Measurements from ENCODE around the gene XXYLT1. TPM values are rescaled to one million over a fixed set of nuclear protein-coding genes. Genes with fewer than 3 reads are reported as not detected.
A peak's percentile ranks its signal among the peaks of the same experiment; 100 is the strongest.

The XXYLT1 gene
- total RNA-seq, 1 donor from 2014 or later, result 13.6 TPM

GRCh38 chr3:195163719-195164572 is 107.0 kb downstream of the XXYLT1 start:
- H3K4me3 ChIP-seq (ENCODE audit: low read length in 3 of 3), result no peak overlapping the region
- peaks cover 8 to 39% (median 27%) of the 10 kb centered on the region in 3 donors for H3K4me1 ChIP-seq (ENCODE audit: control insufficient read depth in 3 of 3, insufficient read depth in 3 of 3, low read length in 3 of 3)
- no peaks in the 10 kb centered on the region for H3K27me3 ChIP-seq (ENCODE audit: control insufficient read depth in 3 of 3, insufficient read depth in 3 of 3, low read length in 3 of 3)
- H3K9me3 ChIP-seq (ENCODE audit: control insufficient read depth in 3 of 3, low read length in 3 of 3), result no peaks in the 10 kb centered on the region
- no peak overlapping the region for H3K27ac ChIP-seq (ENCODE audit: low read depth, low read length)
- H3K36me3 ChIP-seq (ENCODE audit: control insufficient read depth in 3 of 3, insufficient read depth in 3 of 3, low read length in 3 of 3), result no peaks in the 10 kb centered on the region
- no peak overlapping the region for H3K9ac ChIP-seq (ENCODE audit: low read depth in 1 of 3, low read length in 3 of 3)

- Histone ChIP-seq H3K36me3 (ENCODE audit: control insufficient read depth in 3 of 3, insufficient read depth in 3 of 3, low read length in 3 of 3) (no peaks in the 10 kb centered on the region), H3K4me1 (ENCODE audit: control insufficient read depth in 3 of 3, insufficient read depth in 3 of 3, low read length in 3 of 3) (peaks cover 8 to 39% (median 27%) of the 10 kb centered on the region in 3 donors), H3K9ac (ENCODE audit: low read depth in 1 of 3, low read length in 3 of 3) (no peak overlapping the region), H3K4me3 (ENCODE audit: low read length in 3 of 3) (no peak overlapping the region), H3K27me3 (ENCODE audit: control insufficient read depth in 3 of 3, insufficient read depth in 3 of 3, low read length in 3 of 3) (no peaks in the 10 kb centered on the region), H3K27ac (ENCODE audit: low read depth, low read length) (no peak overlapping the region), H3K9me3 (ENCODE audit: control insufficient read depth in 3 of 3, low read length in 3 of 3) (no peaks in the 10 kb centered on the region)
These were observed 108.1 kb downstream of the XXYLT1 start for GRCh38 chr3:195162816-195163215.

- H3K27ac ChIP-seq (ENCODE audit: low read depth, low read length), result peak overlapping the region; percentile 41
These were observed 108.8 kb downstream of the XXYLT1 start for GRCh38 chr3:195162033-195162669.

GRCh38 chr3:195160908-195161434 is 110.0 kb downstream of the XXYLT1 start:
- Histone ChIP-seq H3K4me1 (ENCODE audit: control insufficient read depth in 3 of 3, insufficient read depth in 3 of 3, low read length in 3 of 3) (peaks cover 15 to 47% (median 34%) of the 10 kb centered on the region in 3 donors), H3K9ac (ENCODE audit: low read depth in 1 of 3, low read length in 3 of 3) (no peak overlapping the region)

More at GRCh38 chr3:195162033-195162669, 108.8 kb downstream of the XXYLT1 start:
- no peak overlapping the region for H3K9ac ChIP-seq (ENCODE audit: low read depth in 1 of 3, low read length in 3 of 3)
- H3K4me1 ChIP-seq (ENCODE audit: control insufficient read depth in 3 of 3, insufficient read depth in 3 of 3, low read length in 3 of 3), result peaks cover 8 to 39% (median 27%) of the 10 kb centered on the region in 3 donors
- H3K27me3 ChIP-seq (ENCODE audit: control insufficient read depth in 3 of 3, insufficient read depth in 3 of 3, low read length in 3 of 3), result no peaks in the 10 kb centered on the region
- no peaks in the 10 kb centered on the region for H3K9me3 ChIP-seq (ENCODE audit: control insufficient read depth in 3 of 3, low read length in 3 of 3)
- no peak overlapping the region for H3K4me3 ChIP-seq (ENCODE audit: low read length in 3 of 3)
- H3K36me3 ChIP-seq (ENCODE audit: control insufficient read depth in 3 of 3, insufficient read depth in 3 of 3, low read length in 3 of 3), result no peaks in the 10 kb centered on the region

GRCh38 chr3:195160257-195160898 is 110.6 kb downstream of the XXYLT1 start:
- H3K27me3 ChIP-seq (ENCODE audit: control insufficient read depth in 3 of 3, insufficient read depth in 3 of 3, low read length in 3 of 3), result no peaks in the 10 kb centered on the region
- H3K9ac ChIP-seq (ENCODE audit: low read depth in 1 of 3, low read length in 3 of 3), result no peak overlapping the region
- no peaks in the 10 kb centered on the region for H3K36me3 ChIP-seq (ENCODE audit: control insufficient read depth in 3 of 3, insufficient read depth in 3 of 3, low read length in 3 of 3)
- no peak overlapping the region for H3K4me3 ChIP-seq (ENCODE audit: low read length in 3 of 3)
- no peaks in the 10 kb centered on the region for H3K9me3 ChIP-seq (ENCODE audit: control insufficient read depth in 3 of 3, low read length in 3 of 3)
- peak overlapping the region; percentile 66 for H3K27ac ChIP-seq (ENCODE audit: low read depth, low read length)
- peaks cover 20 to 52% (median 39%) of the 10 kb centered on the region in 3 donors for H3K4me1 ChIP-seq (ENCODE audit: control insufficient read depth in 3 of 3, insufficient read depth in 3 of 3, low read length in 3 of 3)

More at GRCh38 chr3:195160908-195161434, 110.0 kb downstream of the XXYLT1 start:
- Histone ChIP-seq H3K9me3 (ENCODE audit: control insufficient read depth in 3 of 3, low read length in 3 of 3) (no peaks in the 10 kb centered on the region), H3K27me3 (ENCODE audit: control insufficient read depth in 3 of 3, insufficient read depth in 3 of 3, low read length in 3 of 3) (no peaks in the 10 kb centered on the region), H3K27ac (ENCODE audit: low read depth, low read length) (peak overlapping the region; percentile 66), H3K4me3 (ENCODE audit: low read length in 3 of 3) (no peak overlapping the region), H3K36me3 (ENCODE audit: control insufficient read depth in 3 of 3, insufficient read depth in 3 of 3, low read length in 3 of 3) (no peaks in the 10 kb centered on the region)

GRCh38 chr3:195159814-195160165 is 111.2 kb downstream of the XXYLT1 start:
- Histone ChIP-seq H3K9ac (ENCODE audit: low read depth in 1 of 3, low read length in 3 of 3) (no peak overlapping the region), H3K4me1 (ENCODE audit: control insufficient read depth in 3 of 3, insufficient read depth in 3 of 3, low read length in 3 of 3) (peaks cover 26 to 57% (median 42%) of the 10 kb centered on the region in 3 donors), H3K4me3 (ENCODE audit: low read length in 3 of 3) (no peak overlapping the region), H3K36me3 (ENCODE audit: control insufficient read depth in 3 of 3, insufficient read depth in 3 of 3, low read length in 3 of 3) (no peaks in the 10 kb centered on the region), H3K27me3 (ENCODE audit: control insufficient read depth in 3 of 3, insufficient read depth in 3 of 3, low read length in 3 of 3) (no peaks in the 10 kb centered on the region), H3K27ac (ENCODE audit: low read depth, low read length) (peak overlapping the region; percentile 66), H3K9me3 (ENCODE audit: control insufficient read depth in 3 of 3, low read length in 3 of 3) (no peaks in the 10 kb centered on the region)

GRCh38 chr3:195159117-195159813 is 111.7 kb downstream of the XXYLT1 start:
- H3K27me3 ChIP-seq (ENCODE audit: control insufficient read depth in 3 of 3, insufficient read depth in 3 of 3, low read length in 3 of 3), result no peaks in the 10 kb centered on the region
- no peak overlapping the region for H3K9ac ChIP-seq (ENCODE audit: low read depth in 1 of 3, low read length in 3 of 3)
- peak overlapping the region; percentile 66 for H3K27ac ChIP-seq (ENCODE audit: low read depth, low read length)
- H3K36me3 ChIP-seq (ENCODE audit: control insufficient read depth in 3 of 3, insufficient read depth in 3 of 3, low read length in 3 of 3), result no peaks in the 10 kb centered on the region
- H3K4me1 ChIP-seq (ENCODE audit: control insufficient read depth in 3 of 3, insufficient read depth in 3 of 3, low read length in 3 of 3), result peaks cover 31 to 61% (median 45%) of the 10 kb centered on the region in 3 donors
- H3K4me3 ChIP-seq (ENCODE audit: low read length in 3 of 3), result no peak overlapping the region
- no peaks in the 10 kb centered on the region for H3K9me3 ChIP-seq (ENCODE audit: control insufficient read depth in 3 of 3, low read length in 3 of 3)

- peak overlapping the region; percentile 91 for H3K27ac ChIP-seq (ENCODE audit: low read depth, low read length)
- H3K36me3 ChIP-seq (ENCODE audit: control insufficient read depth in 3 of 3, insufficient read depth in 3 of 3, low read length in 3 of 3), result no peaks in the 10 kb centered on the region
- no peaks in the 10 kb centered on the region for H3K27me3 ChIP-seq (ENCODE audit: control insufficient read depth in 3 of 3, insufficient read depth in 3 of 3, low read length in 3 of 3)
- no peak overlapping the region for H3K4me3 ChIP-seq (ENCODE audit: low read length in 3 of 3)
- H3K4me1 ChIP-seq (ENCODE audit: control insufficient read depth in 3 of 3, insufficient read depth in 3 of 3, low read length in 3 of 3), result peaks cover 54 to 64% (median 60%) of the 10 kb centered on the region in 3 donors
- no peak overlapping the region for H3K9ac ChIP-seq (ENCODE audit: low read depth in 1 of 3, low read length in 3 of 3)
- no peaks in the 10 kb centered on the region for H3K9me3 ChIP-seq (ENCODE audit: control insufficient read depth in 3 of 3, low read length in 3 of 3)
These were observed 114.6 kb downstream of the XXYLT1 start for GRCh38 chr3:195156286-195156890.

- H3K9me3 ChIP-seq (ENCODE audit: control insufficient read depth in 3 of 3, low read length in 3 of 3), result no peaks in the 10 kb centered on the region
- H3K27ac ChIP-seq (ENCODE audit: low read depth, low read length), result peak overlapping the region; percentile 91
- H3K27me3 ChIP-seq (ENCODE audit: control insufficient read depth in 3 of 3, insufficient read depth in 3 of 3, low read length in 3 of 3), result no peaks in the 10 kb centered on the region
- H3K9ac ChIP-seq (ENCODE audit: low read depth in 1 of 3, low read length in 3 of 3), result peak overlapping the region in 1 of 3 donors; percentile 86
- H3K4me3 ChIP-seq (ENCODE audit: low read length in 3 of 3), result peak overlapping the region in 1 of 3 donors; percentile 62
- H3K4me1 ChIP-seq (ENCODE audit: control insufficient read depth in 3 of 3, insufficient read depth in 3 of 3, low read length in 3 of 3), result peaks cover 57 to 61% (median 59%) of the 10 kb centered on the region in 3 donors
- no peaks in the 10 kb centered on the region for H3K36me3 ChIP-seq (ENCODE audit: control insufficient read depth in 3 of 3, insufficient read depth in 3 of 3, low read length in 3 of 3)
These were observed 115.3 kb downstream of the XXYLT1 start for GRCh38 chr3:195155570-195156241.

Data from skeletal muscle tissue (tissue), 4 donors.